ENCODE results near the gene B2M. TPM values are rescaled to one million over a fixed set of nuclear protein-coding genes. Genes with fewer than 3 reads are reported as not detected.
A peak's percentile ranks its signal among the peaks of the same experiment; 100 is the strongest.

The B2M gene
- total and polyA plus RNA-seq, 10 of the 15 experiments (the other 5 are each of a cell fraction or from before 2014, with no cell fraction given) = 2,901 to 22,794 (median 8,374) TPM

- TF ChIP-seq ZNF687 (IDR thresholded peaks at IDR 0.05) (peak; percentile 95), JUND (IDR thresholded peaks at IDR 0.05; ENCODE audit: low read depth, low read length) (no peak), IRF5 (IDR thresholded peaks at IDR 0.05; ENCODE audit: borderline replicate concordance) (no peak), PAX8 (IDR thresholded peaks at IDR 0.05) (0 out of 2 replicates have a peak, but pooled peaks have one; percentile 83), BMI1 (IDR thresholded peaks at IDR 0.05; ENCODE audit: borderline replicate concordance) (no peak), ZNF622 (IDR thresholded peaks at IDR 0.05) (no peak), E4F1 (IDR thresholded peaks at IDR 0.05; ENCODE audit: borderline replicate concordance, partially characterized antibody) (no peak), EED (IDR thresholded peaks at IDR 0.05; ENCODE audit: low read depth) (no peak), MAX (IDR thresholded peaks at IDR 0.05; ENCODE audit: low read depth, low read length) (no peak; the same call in none of the 2 replicates), RCOR1 (conservative IDR thresholded peaks at IDR 0.05; ENCODE audit: low read depth, low read length) (0 out of 2 replicates have a peak, but pooled peaks have one; percentile 41), SRF (IDR thresholded peaks at IDR 0.05; ENCODE audit: low read depth in 2 of 2, low read length in 2 of 2) (no peak), HDGF (IDR thresholded peaks at IDR 0.05) (no peak), POLR2AphosphoS5 (IDR thresholded peaks at IDR 0.05; ENCODE audit: low read length) (peak; percentile 100), TCF3 (IDR thresholded peaks at IDR 0.05; ENCODE audit: borderline replicate concordance, insufficient read depth, low read depth, low read length) (peak; percentile 93), NFYA (IDR thresholded peaks at IDR 0.05; ENCODE audit: borderline replicate concordance, low read depth, low read length) (peak; percentile 31; the same call in 1 of the 2 replicates), NR2F1 (conservative IDR thresholded peaks at IDR 0.05) (no peak; the same call in 1 of the 2 replicates), EZH2 (IDR thresholded peaks at IDR 0.05; ENCODE audit: borderline replicate concordance, control insufficient read depth, low read depth, low read length) (no peak), POU2F2 (IDR thresholded peaks at IDR 0.05; ENCODE audit: borderline replicate concordance, low read depth, low read length) (peak; percentile 99)
Measured at GRCh38 chr15:44711096-44711742, at the start of gene B2M, which contains the start of gene PATL2 (continued).
